IPS-18c (cell line): ENCODE results near the gene RAD9B.
A peak's percentile ranks its signal among the peaks of the same experiment; 100 is the strongest.
"Not testable (repeated sequence)": the region's sequence is repeated elsewhere in the genome, so short reads cannot be mapped to it uniquely, and the experiment has no call there.

ENCODE experiments used
- H3K4me3 ChIP-seq: 2 replicates; pipeline ENCODE4 v1.7.0; 2013; ENCODE audit warnings: low read depth, mild to moderate bottlenecking, low read length, moderate library complexity; ENCODE audit not compliant: insufficient read depth
- H3K9me3 ChIP-seq: one replicate; pipeline ENCODE4 v1.6.1; 2013; ENCODE audit warnings: mild to moderate bottlenecking, low read length, moderate library complexity; ENCODE audit not compliant: control insufficient read depth, insufficient read depth

Gene RAD9B

GRCh38 chr12:110501752-110502738 is at the start of gene RAD9B, which contains the start of gene VPS29:
Gene RAD9B, plus strand, starts transcription at chr12:110502331. Its CDS starts 7 bp downstream, at chr12:110502338.
Gene VPS29, minus strand, starts transcription at chr12:110502111. Its CDS starts 60 bp downstream, at chr12:110502051.
- peaks cover 7% of the 10 kb centered on the region for H3K9me3 ChIP-seq
- H3K4me3 ChIP-seq = peak within 1 kb of the TSS; percentile 97

GRCh38 chr12:110453569-110454296 is 48.4 kb upstream of the RAD9B start:
- no peak overlapping the region for H3K4me3 ChIP-seq
- H3K9me3 ChIP-seq = no peaks in the 10 kb centered on the region

- Histone ChIP-seq H3K4me3 (no peak overlapping the region), H3K9me3 (no peaks in the 10 kb centered on the region)
These were observed 43.4 kb upstream of the RAD9B start for GRCh38 chr12:110458756-110459155.

- H3K9me3 ChIP-seq, H3K4me3 ChIP-seq: not testable (repeated sequence)
These were observed 40.9 kb upstream of the RAD9B start for GRCh38 chr12:110461189-110461588.

- Histone ChIP-seq H3K4me3 (no peak overlapping the region), H3K9me3 (no peaks in the 10 kb centered on the region)
These were observed 37.1 kb upstream of the RAD9B start for GRCh38 chr12:110465024-110465423.

- H3K9me3 ChIP-seq, H3K4me3 ChIP-seq: not testable (repeated sequence)
These were observed 36.4 kb upstream of the RAD9B start for GRCh38 chr12:110465765-110466164.

- Histone ChIP-seq H3K4me3 (peak overlapping the region; percentile 96; the same call in 1 of the 2 replicates), H3K9me3 (no peaks in the 10 kb centered on the region)
These were observed 35.3 kb upstream of the RAD9B start for GRCh38 chr12:110466791-110467190.

GRCh38 chr12:110467847-110468213 is 34.3 kb upstream of the RAD9B start:
- Histone ChIP-seq H3K4me3 (peak overlapping the region; percentile 96), H3K9me3 (no peaks in the 10 kb centered on the region)

GRCh38 chr12:110468214-110469048 is 33.7 kb upstream of the RAD9B start, which contains the start of the genes FAM216A and GPN3:
Gene FAM216A, plus strand, starts transcription at chr12:110468845. Its CDS starts 31 bp downstream, at chr12:110468876.
Gene GPN3, minus strand, starts transcription at chr12:110468257. Its CDS starts 54 bp downstream, at chr12:110468203.
- H3K4me3 ChIP-seq = peak within 1 kb of the TSS; percentile 96
- no peaks in the 10 kb centered on the region for H3K9me3 ChIP-seq

GRCh38 chr12:110475426-110475825 is 26.7 kb upstream of the RAD9B start:
- Histone ChIP-seq H3K9me3 (no peaks in the 10 kb centered on the region), H3K4me3 (no peak overlapping the region)

- Histone ChIP-seq H3K4me3 (no peak overlapping the region), H3K9me3 (peaks cover 5% of the 10 kb centered on the region)
These were observed 3.0 kb upstream of the RAD9B start for GRCh38 chr12:110498984-110499706.

- peaks cover 7% of the 10 kb centered on the region for H3K9me3 ChIP-seq
- peak overlapping the region; percentile 97 for H3K4me3 ChIP-seq
These were observed 756 bp upstream of the RAD9B start for GRCh38 chr12:110501399-110501751.

GRCh38 chr12:110503432-110503831 is 1.3 kb downstream of the RAD9B start:
- H3K4me3 ChIP-seq = no peak overlapping the region
- peaks cover 7% of the 10 kb centered on the region for H3K9me3 ChIP-seq

- Histone ChIP-seq H3K4me3 (no peak overlapping the region), H3K9me3 (peaks cover 7% of the 10 kb centered on the region)
These were observed 3.2 kb downstream of the RAD9B start for GRCh38 chr12:110505332-110505731.

GRCh38 chr12:110508071-110508586 is 6.0 kb downstream of the RAD9B start:
- H3K4me3 ChIP-seq = no peak overlapping the region
- peaks cover 2% of the 10 kb centered on the region for H3K9me3 ChIP-seq

GRCh38 chr12:110513842-110514241 is 11.7 kb downstream of the RAD9B start:
- no peaks in the 10 kb centered on the region for H3K9me3 ChIP-seq
- H3K4me3 ChIP-seq = no peak overlapping the region
